CD4-positive, alpha-beta T cell (primary cell): ENCODE data around the gene ARHGAP6. TPM values are rescaled to one million over a fixed set of nuclear protein-coding genes. Genes with fewer than 3 reads are reported as not detected.

Experiments
- ATAC-seq: fragments of 200-7000 bp; cut with Tn5 transposase; one replicate; pipeline ENCODE4 v1.10.0; 2022; ENCODE audit warnings: mild to moderate bottlenecking; ENCODE audit not compliant: poor library complexity
- CTCF ChIA-PET: fragments of 350-600 bp; sonication (Branson Sonifier 250); formaldehyde crosslinking; loops from one replicate; lab custom pipeline; 2021; ENCODE audit warnings: antibody characterized with exemption, inconsistent platforms; lab: Charles Lee
- POLR2A ChIA-PET: fragments of 350-600 bp; sonication (Branson Sonifier 250); formaldehyde crosslinking; loops from one replicate; lab custom pipeline; 2021; ENCODE audit warnings: antibody characterized with exemption, inconsistent platforms; lab: Charles Lee
- DNase-seq, 14 experiments: peaks; one replicate each; pipeline ENCODE4 v3.0.0-alpha.2; 2013 to 2020; ENCODE audit warnings: mixed read lengths in 2 of 14
- H3K27ac ChIP-seq, 2 donors: one replicate each; pipeline versions ENCODE4 v1.5.1 to v1.7.0; 2013; ENCODE audit warnings: low read length in 2 of 2, low read depth in 1 of 2, mild to moderate bottlenecking in 1 of 2
- H3K27me3 ChIP-seq, 2 experiments: 1 replicate in 1 of 2; 2 replicates in 1 of 2; pipeline versions ENCODE4 v1.6.1 to v1.7.0; 2013; ENCODE audit warnings: low read length in 2 of 2, control low read depth in 1 of 2, mild to moderate bottlenecking in 1 of 2, moderate library complexity in 1 of 2; ENCODE audit not compliant: insufficient read depth in 2 of 2, control insufficient read depth in 1 of 2
- H3K36me3 ChIP-seq: one replicate; pipeline ENCODE4 v1.6.1; 2013; ENCODE audit warnings: low read length, control low read depth; ENCODE audit not compliant: insufficient read depth
- H3K4me1 ChIP-seq: one replicate; pipeline ENCODE4 v1.6.1; 2013; ENCODE audit warnings: low read length, control low read depth; ENCODE audit not compliant: insufficient read depth
- H3K4me3 ChIP-seq: one replicate; pipeline ENCODE4 v1.5.1; 2013; ENCODE audit warnings: mild to moderate bottlenecking, low read length, moderate library complexity
- H3K9me3 ChIP-seq, 2 experiments: 1 replicate in 1 of 2; 2 replicates in 1 of 2; pipeline versions ENCODE4 v1.6.1 to v1.7.0; 2013; ENCODE audit warnings: low read length in 2 of 2, mild to moderate bottlenecking in 2 of 2, control low read depth in 1 of 2, moderate library complexity in 1 of 2; ENCODE audit not compliant: control insufficient read depth in 1 of 2, insufficient read depth in 1 of 2
- H3K27ac Mint-ChIP-seq: one replicate; pipeline ENCODE4 v1.8.0; 2020; ENCODE audit warnings: mixed read lengths
- H3K27me3 Mint-ChIP-seq: one replicate; pipeline ENCODE4 v1.8.0; 2021; ENCODE audit warnings: mixed read lengths
- H3K36me3 Mint-ChIP-seq: one replicate; pipeline ENCODE4 v1.8.0; 2021; ENCODE audit warnings: low read depth, mixed read lengths
- H3K4me1 Mint-ChIP-seq: one replicate; pipeline ENCODE4 v1.8.0; 2021; ENCODE audit warnings: low read depth, mixed read lengths
- H3K4me3 Mint-ChIP-seq: one replicate; pipeline ENCODE4 v1.8.0; 2020; ENCODE audit warnings: mild to moderate bottlenecking, mixed read lengths
- H3K9me3 Mint-ChIP-seq: one replicate; pipeline ENCODE4 v1.8.0; 2020; ENCODE audit warnings: mixed read lengths
- intact Hi-C, 2 experiments: fragments of 100-400 bp; cut with DNase I in 1 of 2; cut with micrococcal nuclease in 1 of 2; formaldehyde crosslinking; loops; one replicate each; pipeline versions ENCODE4 v1.15.1 to v1.9.0; 2023 to 2025; cut with DNase I, micrococcal nuclease
- total RNA-seq, 174 experiments: library from RNA in 2 of 174; stranded (reverse) in 2 of 174; gene quantifications; one replicate each; pipeline ENCODE4 v1.2.3 and lab custom pipeline; 2021 to 2026
- TF ChIP-seq, protein P1 (sequence below): fragments of 200-600 bp; IDR thresholded peaks from one replicate; pipeline ENCODE4 v1.8.0; 2022; ENCODE audit warnings: antibody characterized with exemption, mild to moderate bottlenecking

ARHGAP6 gene
- total RNA-seq, 2 experiments from 2014 or later, result not detected

DNA sequence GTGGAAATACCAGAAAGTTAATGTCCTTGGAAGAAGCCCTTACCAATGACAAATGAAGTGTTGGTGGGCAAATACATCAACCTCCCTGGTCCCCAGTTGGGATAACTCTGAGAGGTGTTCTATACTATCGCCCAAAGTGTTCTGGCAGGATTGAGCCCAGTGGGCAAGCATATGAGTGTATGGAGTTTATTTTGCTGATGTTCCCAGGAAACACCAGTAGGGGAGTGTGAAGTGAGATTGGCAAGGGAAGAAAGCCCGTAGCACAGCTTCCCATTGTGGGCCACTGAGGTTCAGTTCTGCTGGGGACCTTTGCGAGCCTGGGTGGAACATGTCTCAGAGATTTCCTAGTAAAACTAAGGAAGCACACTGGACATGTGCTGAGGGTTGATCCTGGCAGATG lies 65.1 kb downstream of the ARHGAP6 start:
- Mint-ChIP-seq H3K4me3 (no peak overlapping the region), H3K27me3 (no peaks in the 10 kb centered on the region), H3K27ac (no peak overlapping the region), H3K36me3 (no peaks in the 10 kb centered on the region), H3K9me3 (no peaks in the 10 kb centered on the region), H3K4me1 (no peaks in the 10 kb centered on the region)
- Histone ChIP-seq H3K36me3 (no peaks in the 10 kb centered on the region), H3K9me3 (no peaks in the 10 kb centered on the region), H3K27ac (no peak overlapping the region), H3K27me3 (no peaks in the 10 kb centered on the region), H3K4me1 (no peaks in the 10 kb centered on the region), H3K4me3 (no peak overlapping the region)
- ChIA-PET CTCF (no interaction called here), POLR2A (no interaction called here)
- TF ChIP-seq, protein P1, sequence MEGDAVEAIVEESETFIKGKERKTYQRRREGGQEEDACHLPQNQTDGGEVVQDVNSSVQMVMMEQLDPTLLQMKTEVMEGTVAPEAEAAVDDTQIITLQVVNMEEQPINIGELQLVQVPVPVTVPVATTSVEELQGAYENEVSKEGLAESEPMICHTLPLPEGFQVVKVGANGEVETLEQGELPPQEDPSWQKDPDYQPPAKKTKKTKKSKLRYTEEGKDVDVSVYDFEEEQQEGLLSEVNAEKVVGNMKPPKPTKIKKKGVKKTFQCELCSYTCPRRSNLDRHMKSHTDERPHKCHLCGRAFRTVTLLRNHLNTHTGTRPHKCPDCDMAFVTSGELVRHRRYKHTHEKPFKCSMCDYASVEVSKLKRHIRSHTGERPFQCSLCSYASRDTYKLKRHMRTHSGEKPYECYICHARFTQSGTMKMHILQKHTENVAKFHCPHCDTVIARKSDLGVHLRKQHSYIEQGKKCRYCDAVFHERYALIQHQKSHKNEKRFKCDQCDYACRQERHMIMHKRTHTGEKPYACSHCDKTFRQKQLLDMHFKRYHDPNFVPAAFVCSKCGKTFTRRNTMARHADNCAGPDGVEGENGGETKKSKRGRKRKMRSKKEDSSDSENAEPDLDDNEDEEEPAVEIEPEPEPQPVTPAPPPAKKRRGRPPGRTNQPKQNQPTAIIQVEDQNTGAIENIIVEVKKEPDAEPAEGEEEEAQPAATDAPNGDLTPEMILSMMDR, result no peak
- DNase-seq, result no peak
- ATAC-seq, result no peak
- intact Hi-C loops, result no loop called here

DNA sequence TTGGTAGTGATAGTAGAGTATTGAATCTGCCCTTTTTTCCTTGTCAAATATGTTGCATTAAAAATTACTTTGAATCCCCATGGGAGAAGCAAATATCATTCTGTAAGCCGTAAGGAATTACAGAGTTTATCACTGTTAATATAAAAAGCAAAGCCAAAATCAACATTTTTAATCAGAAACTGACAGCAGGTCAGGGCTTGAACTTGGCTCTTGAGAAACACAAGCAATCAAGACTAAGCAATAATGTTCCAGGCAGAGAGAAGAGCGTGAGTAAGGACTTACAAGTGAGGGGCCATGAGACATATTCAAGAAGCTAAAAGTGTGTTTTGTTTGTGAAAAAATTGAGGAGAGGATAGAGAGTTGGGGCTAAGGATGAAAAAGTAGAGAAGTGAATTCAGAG lies 68.2 kb downstream of the ARHGAP6 start:
- no peaks in the 10 kb centered on the region for H3K27me3 ChIP-seq
- H3K9me3 ChIP-seq, result no peaks in the 10 kb centered on the region
- POLR2A ChIA-PET, result no interaction called here
- no peaks in the 10 kb centered on the region for H3K27me3 Mint-ChIP-seq
- no peaks in the 10 kb centered on the region for H3K9me3 Mint-ChIP-seq
- intact Hi-C loops, result no loop called here
- no peak overlapping the region for H3K27ac Mint-ChIP-seq
- H3K4me1 ChIP-seq, result no peaks in the 10 kb centered on the region
- ATAC-seq (no peak), DNase-seq (no peak)
- H3K4me1 Mint-ChIP-seq, result no peaks in the 10 kb centered on the region
- H3K36me3 Mint-ChIP-seq, result no peaks in the 10 kb centered on the region
- H3K4me3 ChIP-seq, result no peak overlapping the region
- H3K27ac ChIP-seq, result no peak overlapping the region
- TF ChIP-seq, protein P1, result no peak
- CTCF ChIA-PET, result no interaction called here
- no peaks in the 10 kb centered on the region for H3K36me3 ChIP-seq
- H3K4me3 Mint-ChIP-seq, result no peak overlapping the region

DNA sequence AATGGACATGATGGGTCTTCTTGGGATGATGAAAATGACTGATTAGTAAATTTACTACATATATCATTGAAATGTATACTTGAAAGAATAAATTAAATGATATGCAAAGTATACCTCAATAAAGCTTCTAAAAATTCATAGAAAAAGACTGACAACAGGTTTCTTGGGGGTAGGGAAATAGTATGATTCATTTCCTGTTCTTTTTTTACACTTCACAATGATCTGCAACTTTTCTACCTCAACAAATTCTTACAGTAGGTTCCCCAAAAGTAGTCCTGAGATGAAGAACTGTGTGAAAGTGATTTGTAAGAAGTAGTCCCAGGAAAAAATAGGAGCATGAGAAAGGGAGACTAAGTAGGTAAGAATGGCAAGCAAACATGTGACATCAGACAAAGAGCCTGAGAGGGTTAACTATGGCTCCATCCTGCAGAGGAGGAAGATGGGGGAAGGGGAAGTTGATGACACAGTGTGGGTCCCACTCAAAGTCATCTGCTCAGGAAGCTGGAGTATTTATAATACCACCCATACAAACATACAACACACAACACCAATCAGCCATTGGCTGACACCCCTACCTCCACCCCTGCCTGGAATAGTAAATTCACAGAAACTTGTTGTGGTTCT lies 73.9 kb downstream of the ARHGAP6 start:
- no peaks in the 10 kb centered on the region for H3K36me3 Mint-ChIP-seq
- H3K27me3 Mint-ChIP-seq, result peaks cover 7% of the 10 kb centered on the region
- H3K4me1 ChIP-seq, result no peaks in the 10 kb centered on the region
- no peak overlapping the region for H3K4me3 ChIP-seq
- H3K27me3 ChIP-seq, result no peaks in the 10 kb centered on the region
- H3K9me3 Mint-ChIP-seq, result no peaks in the 10 kb centered on the region
- TF ChIP-seq, protein P1, result no peak
- no peak for ATAC-seq
- H3K4me1 Mint-ChIP-seq, result peaks cover 9% of the 10 kb centered on the region
- no peaks in the 10 kb centered on the region for H3K9me3 ChIP-seq
- peak in 1 of 14 experiments; percentile 0 for DNase-seq
- no peak overlapping the region for H3K4me3 Mint-ChIP-seq
- no peak overlapping the region for H3K27ac ChIP-seq
- H3K27ac Mint-ChIP-seq, result no peak overlapping the region
- no peaks in the 10 kb centered on the region for H3K36me3 ChIP-seq
- intact Hi-C loops, result no loop called here
- ChIA-PET POLR2A (no interaction called here), CTCF (no interaction called here)
